CD4-positive, alpha-beta T cell treated with Interferon gamma for 1 hour (primary cell): ENCODE results near the gene CTNND2.

Experiments
- DNase-seq: peaks from one replicate; pipeline ENCODE4 v3.0.0-alpha.2; 2020

Gene CTNND2

GRCh38 chr5:11777096-11777495 lies 127.2 kb downstream of the CTNND2 start:
- DNase-seq = no peak

- DNase-seq = no peak
These were observed 133.9 kb downstream of the CTNND2 start for GRCh38 chr5:11770310-11770709.

- DNase-seq = no peak
These were observed 143.2 kb downstream of the CTNND2 start for GRCh38 chr5:11760934-11761603.

- no peak for DNase-seq
These were observed 145.9 kb downstream of the CTNND2 start for GRCh38 chr5:11758321-11758720.

- DNase-seq = no peak
These were observed 146.6 kb downstream of the CTNND2 start for GRCh38 chr5:11757661-11758060.

- no peak for DNase-seq
These were observed 167.2 kb downstream of the CTNND2 start for GRCh38 chr5:11737010-11737409.

- no peak for DNase-seq
These were observed 169.9 kb downstream of the CTNND2 start for GRCh38 chr5:11734369-11734768.

- no peak for DNase-seq
These were observed 170.4 kb downstream of the CTNND2 start for GRCh38 chr5:11733840-11734192.

- no peak for DNase-seq
These were observed 170.9 kb downstream of the CTNND2 start for GRCh38 chr5:11733185-11733839.

GRCh38 chr5:11724940-11725339 lies 179.3 kb downstream of the CTNND2 start:
- DNase-seq = no peak

- DNase-seq = peak; percentile 4
These were observed 184.3 kb downstream of the CTNND2 start for GRCh38 chr5:11719888-11720481.

- DNase-seq = no peak
These were observed 188.6 kb downstream of the CTNND2 start for GRCh38 chr5:11715461-11716196.

GRCh38 chr5:11711932-11712331 lies 192.3 kb downstream of the CTNND2 start:
- DNase-seq = no peak

GRCh38 chr5:11709021-11709420 lies 195.2 kb downstream of the CTNND2 start:
- DNase-seq = no peak

GRCh38 chr5:11704916-11705315 lies 199.3 kb downstream of the CTNND2 start:
- no peak for DNase-seq

- DNase-seq = no peak
These were observed 203.9 kb downstream of the CTNND2 start for GRCh38 chr5:11700391-11700790.

- no peak for DNase-seq
These were observed 211.6 kb downstream of the CTNND2 start for GRCh38 chr5:11692636-11693035.

GRCh38 chr5:11687498-11687897 lies 216.7 kb downstream of the CTNND2 start:
- no peak for DNase-seq

- no peak for DNase-seq
These were observed 219.6 kb downstream of the CTNND2 start for GRCh38 chr5:11684607-11685006.

- no peak for DNase-seq
These were observed 220.6 kb downstream of the CTNND2 start for GRCh38 chr5:11683666-11684065.

GRCh38 chr5:11681796-11682195 lies 222.4 kb downstream of the CTNND2 start:
- no peak for DNase-seq

- DNase-seq = no peak
These were observed 224.6 kb downstream of the CTNND2 start for GRCh38 chr5:11679676-11680075.

GRCh38 chr5:11675184-11675583 lies 229.1 kb downstream of the CTNND2 start:
- DNase-seq = no peak
